NB4 (cell line): ENCODE measurements around the gene ZFYVE28.

Experiments
- CTCF ChIP-seq: IDR thresholded peaks from one replicate; pipeline ENCODE4 v1.5.1; 2012; ENCODE audit warnings: low read depth, low read length
- POLR2A ChIP-seq: IDR thresholded peaks from 2 replicates; pipeline ENCODE4 v1.6.1; 2011; ENCODE audit warnings: mild to moderate bottlenecking; ENCODE audit not compliant: insufficient read length; ENCODE audit errors: extremely low read depth

GRCh38 chr4:2465032-2465431 is 46.6 kb upstream of the ZFYVE28 start:
- no peak for TF ChIP-seq POLR2A
- TF ChIP-seq CTCF: no peak
